DMS 273 treated with DMSO at 0.1 percent for 48 hours (cell line): Measurements from ENCODE around the gene VAMP4.

Source experiments
- DNase-seq: peaks from one replicate; lab custom pipeline; 2025; lab: John Stamatoyannopoulos, UW

The VAMP4 gene

GRCh38 chr1:171652234-171652822, 89.5 kb downstream of the VAMP4 start, which contains the start of gene MYOC:
MYOC (minus strand) TSS chr1:171652688; CDS start chr1:171652611, 77 bp downstream.
- no peak for DNase-seq
